ENCODE data around the gene ADCK2. TPM values are rescaled to one million over a fixed set of nuclear protein-coding genes. Genes with fewer than 3 reads are reported as not detected.
"Not testable (repeated sequence)": the region's sequence is repeated elsewhere in the genome, so short reads cannot be mapped to it uniquely, and the experiment has no call there.

The ADCK2 gene
- total RNA-seq, 1 experiment from 2014 or later = 17.3 TPM

DNA sequence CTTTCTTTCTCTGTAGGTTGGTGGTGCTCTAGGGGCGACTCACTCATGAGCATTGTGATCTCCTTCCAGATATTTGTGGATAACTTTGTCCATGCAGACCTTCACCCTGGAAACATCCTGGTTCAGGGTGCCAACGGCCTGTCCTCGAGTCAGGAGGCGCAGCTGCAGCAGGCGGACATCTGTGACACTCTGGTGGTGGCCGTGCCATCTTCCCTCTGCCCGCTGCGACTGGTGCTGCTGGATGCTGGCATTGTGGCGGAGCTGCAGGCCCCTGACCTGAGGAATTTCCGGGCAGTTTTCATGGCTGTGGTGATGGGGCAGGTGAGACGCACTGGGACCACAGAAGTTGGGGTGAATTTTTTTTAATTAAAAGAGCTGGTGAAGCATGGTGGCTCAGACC, 14.2 kb downstream of the ADCK2 start:
- Histone ChIP-seq H3K27me3 (no peaks in the 10 kb centered on the region), H3K36me3 (no peaks in the 10 kb centered on the region), H3K4me3 (no peak overlapping the region), H3K9me3 (replicated peaks) (no peaks in the 10 kb centered on the region), H3K27ac (no peak overlapping the region), H3K4me1 (peaks cover 12% of the 10 kb centered on the region)
- DNase-seq = no peak

GRCh38 chr7:140688341-140688740, 15.6 kb downstream of the ADCK2 start:
- H3K36me3 ChIP-seq = no peaks in the 10 kb centered on the region
- no peaks in the 10 kb centered on the region for H3K9me3 ChIP-seq (replicated peaks)
- no peak for DNase-seq
- H3K4me3 ChIP-seq = no peak overlapping the region
- no peak overlapping the region for H3K27ac ChIP-seq
- no peaks in the 10 kb centered on the region for H3K27me3 ChIP-seq
- H3K4me1 ChIP-seq = peaks cover 9% of the 10 kb centered on the region

GRCh38 chr7:140689199-140690152, 16.7 kb downstream of the ADCK2 start:
- Histone ChIP-seq H3K36me3 (no peaks in the 10 kb centered on the region), H3K4me1 (no peaks in the 10 kb centered on the region), H3K27me3 (no peaks in the 10 kb centered on the region), H3K4me3 (no peak overlapping the region), H3K27ac (no peak overlapping the region), H3K9me3 (replicated peaks) (no peaks in the 10 kb centered on the region)
- DNase-seq = no peak

DNA sequence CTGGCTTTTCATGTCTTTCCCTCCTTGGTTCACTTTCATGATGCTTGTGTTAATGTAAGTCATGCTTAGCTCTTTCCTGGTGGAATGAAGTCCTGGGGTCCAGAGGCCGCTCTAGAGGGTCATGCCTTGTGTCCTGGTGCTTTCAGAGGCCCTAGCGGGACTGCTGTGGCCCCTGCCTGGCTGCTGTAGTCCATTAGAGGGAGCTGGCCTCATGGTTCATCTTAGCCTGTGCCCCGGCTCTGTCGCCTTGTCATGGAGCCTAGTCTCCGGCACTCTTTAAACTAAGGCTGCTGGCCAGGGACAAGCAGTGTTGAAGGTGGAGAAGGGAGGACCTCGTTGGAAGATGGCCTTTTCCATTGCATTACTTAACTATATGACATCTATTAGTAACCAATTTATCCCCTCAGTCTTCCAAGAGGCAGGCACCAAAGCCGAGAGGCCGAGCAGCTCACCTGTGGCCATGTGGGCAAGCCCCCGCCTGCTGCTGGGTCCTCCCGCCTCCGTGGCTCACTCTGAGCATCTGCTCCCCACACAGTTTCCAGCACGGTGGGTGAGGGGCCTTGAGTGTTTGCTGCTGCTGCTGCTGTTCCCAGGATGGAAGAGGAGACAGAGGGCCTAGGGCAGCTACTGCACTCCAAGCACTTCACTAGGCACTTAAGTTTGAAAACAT, 18.8 kb downstream of the ADCK2 start:
- no peak overlapping the region for H3K4me3 ChIP-seq
- H3K36me3 ChIP-seq = no peaks in the 10 kb centered on the region
- H3K4me1 ChIP-seq = no peaks in the 10 kb centered on the region
- DNase-seq = no peak
- no peaks in the 10 kb centered on the region for H3K9me3 ChIP-seq (replicated peaks)
- no peak overlapping the region for H3K27ac ChIP-seq
- H3K27me3 ChIP-seq = no peaks in the 10 kb centered on the region

- not testable (repeated sequence) for H3K27me3 ChIP-seq; DNase-seq; H3K4me1 ChIP-seq; H3K27ac ChIP-seq; H3K9me3 ChIP-seq (replicated peaks); H3K36me3 ChIP-seq; H3K4me3 ChIP-seq
Measured at GRCh38 chr7:140693849-140694248, 21.1 kb downstream of the ADCK2 start.

GRCh38 chr7:140694592-140694991, 21.8 kb downstream of the ADCK2 start:
- H3K27me3 ChIP-seq = no peaks in the 10 kb centered on the region
- no peak for DNase-seq
- H3K4me3 ChIP-seq = no peak overlapping the region
- H3K27ac ChIP-seq = no peak overlapping the region
- no peaks in the 10 kb centered on the region for H3K4me1 ChIP-seq
- no peaks in the 10 kb centered on the region for H3K9me3 ChIP-seq (replicated peaks)
- no peaks in the 10 kb centered on the region for H3K36me3 ChIP-seq

GRCh38 chr7:140695381-140695780, 22.6 kb downstream of the ADCK2 start:
- no peaks in the 10 kb centered on the region for H3K36me3 ChIP-seq
- H3K4me3 ChIP-seq = no peak overlapping the region
- DNase-seq = no peak
- no peaks in the 10 kb centered on the region for H3K9me3 ChIP-seq (replicated peaks)
- H3K4me1 ChIP-seq = no peaks in the 10 kb centered on the region
- no peaks in the 10 kb centered on the region for H3K27me3 ChIP-seq
- H3K27ac ChIP-seq = no peak overlapping the region

DNA sequence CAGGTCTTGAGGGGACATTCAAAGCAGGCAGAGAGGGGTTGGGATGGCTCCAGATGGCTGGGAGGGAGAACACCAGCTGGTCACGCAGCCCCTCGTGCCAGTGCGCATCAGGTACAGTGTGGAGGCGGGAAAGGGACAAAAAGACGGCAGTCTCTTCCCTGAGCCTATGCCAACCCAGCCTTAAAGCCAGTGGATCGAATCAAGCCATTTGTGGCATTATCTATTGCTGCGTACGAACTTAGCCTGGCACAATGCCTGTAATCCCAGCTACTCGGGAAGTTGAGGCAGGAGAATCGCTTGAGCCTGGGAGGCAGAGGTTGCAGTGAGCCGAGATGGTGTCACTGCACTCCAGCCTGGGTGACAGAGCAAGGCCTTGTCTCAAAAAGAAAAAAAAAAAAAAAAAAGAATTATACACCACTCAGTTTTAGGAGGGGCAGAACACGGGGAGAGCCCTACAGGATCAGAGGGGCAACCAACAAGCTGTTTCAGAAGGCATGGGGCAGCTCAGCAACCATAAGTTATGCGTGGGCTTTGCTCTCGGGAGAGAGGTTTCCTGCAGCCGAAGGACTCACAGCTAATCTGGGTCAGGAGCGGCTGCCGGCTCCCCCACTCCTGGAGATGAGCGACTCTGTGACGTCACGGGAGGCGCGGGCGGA, 23.4 kb downstream of the ADCK2 start:
- H3K27ac ChIP-seq = peak overlapping the region; percentile 73
- H3K9me3 ChIP-seq (replicated peaks) = no peaks in the 10 kb centered on the region
- H3K27me3 ChIP-seq = no peaks in the 10 kb centered on the region
- peak; percentile 95 to 96 for DNase-seq
- H3K4me3 ChIP-seq = peak overlapping the region; percentile 76
- no peaks in the 10 kb centered on the region for H3K4me1 ChIP-seq
- H3K36me3 ChIP-seq = no peaks in the 10 kb centered on the region; the same call in 1 of the 2 replicates

DNA sequence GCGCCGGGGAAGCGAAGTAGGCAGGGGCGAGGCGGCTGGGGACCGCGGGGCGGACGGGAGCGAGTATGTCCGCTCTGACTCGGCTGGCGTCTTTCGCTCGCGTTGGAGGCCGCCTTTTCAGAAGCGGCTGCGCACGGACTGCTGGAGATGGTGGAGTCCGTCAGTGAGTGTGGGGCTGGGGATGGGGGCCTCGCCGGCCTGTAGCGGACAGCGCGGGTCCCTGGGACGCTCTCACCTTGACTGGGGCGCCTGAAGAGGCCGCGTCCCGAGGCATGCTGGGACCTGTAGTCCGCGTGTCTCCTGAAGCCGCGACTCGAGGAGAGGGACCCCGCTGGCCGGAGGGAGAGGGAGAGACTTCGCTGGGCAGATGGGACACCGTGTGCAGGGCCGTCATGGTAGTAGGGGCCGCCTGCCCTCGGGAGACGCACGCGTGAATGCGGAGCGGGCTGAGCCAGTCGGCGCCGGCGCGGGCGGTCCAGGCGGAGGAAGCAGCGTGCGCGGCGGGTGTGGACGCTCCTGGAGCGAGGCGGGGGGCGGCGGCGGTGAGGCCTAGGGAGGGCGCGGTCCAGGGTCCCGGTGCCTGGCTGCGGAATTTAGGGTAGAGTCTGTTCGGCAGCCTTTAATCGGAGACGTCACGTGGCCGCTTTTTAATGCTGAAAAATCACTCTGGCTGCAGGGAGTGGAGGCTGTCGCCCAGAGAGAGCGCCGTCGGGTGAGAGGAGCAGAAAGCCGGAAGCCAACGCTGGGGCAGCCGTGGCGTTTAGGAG, 24.1 kb downstream of the ADCK2 start, which contains the start of gene NDUFB2:
Gene NDUFB2 (plus strand): TSS at position 29 of the 767 bp plus-strand sequence. CDS start 37 bp downstream, at position 66.
- H3K27me3 ChIP-seq = no peaks in the 10 kb centered on the region
- peak within 1 kb of the TSS; percentile 73 for H3K27ac ChIP-seq
- peak within 1 kb of the TSS; percentile 76 for H3K4me3 ChIP-seq
- no peaks in the 10 kb centered on the region for H3K4me1 ChIP-seq
- no peaks in the 10 kb centered on the region for H3K9me3 ChIP-seq (replicated peaks)
- no peaks in the 10 kb centered on the region; the same call in 1 of the 2 replicates for H3K36me3 ChIP-seq
- peak; percentile 88 to 91 for DNase-seq

DNA sequence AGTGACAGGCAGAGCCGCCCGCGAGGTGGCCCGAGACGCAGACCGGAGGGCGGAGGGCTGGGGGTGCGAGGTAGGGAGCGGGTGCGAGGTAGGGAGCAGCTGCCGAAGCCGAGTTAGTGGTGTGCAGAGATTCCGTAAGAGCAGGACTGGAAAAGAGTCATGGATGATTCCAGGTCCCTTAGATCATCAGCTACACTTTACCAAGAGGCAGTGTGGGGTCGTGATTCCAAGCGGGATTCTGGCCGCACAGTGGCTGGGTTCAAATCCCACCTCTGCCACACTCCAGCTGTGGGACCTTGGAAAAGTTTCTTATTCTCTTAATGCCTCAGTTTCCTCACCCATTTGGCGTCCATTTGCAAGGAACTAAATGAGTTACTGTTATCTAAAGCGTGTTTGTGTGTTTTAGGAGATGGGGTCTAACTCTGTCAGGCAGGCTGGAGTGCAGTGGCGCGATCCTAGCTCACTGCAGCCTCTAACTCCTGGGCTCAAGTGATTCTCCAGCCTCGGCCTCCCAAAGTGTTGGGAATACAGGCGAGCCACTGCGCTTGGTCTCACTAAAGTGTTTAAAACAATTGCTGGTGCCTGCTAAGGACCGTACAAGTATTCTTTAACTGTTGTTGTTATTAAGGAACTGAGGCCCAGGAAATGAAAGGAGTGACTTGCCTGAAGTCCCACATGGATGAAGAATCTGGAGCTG, 24.9 kb downstream of the ADCK2 start:
- H3K9me3 ChIP-seq (replicated peaks) = no peaks in the 10 kb centered on the region
- H3K27me3 ChIP-seq = no peaks in the 10 kb centered on the region
- DNase-seq = no peak
- H3K4me3 ChIP-seq = peak overlapping the region; percentile 76
- no peaks in the 10 kb centered on the region; the same call in 1 of the 2 replicates for H3K36me3 ChIP-seq
- H3K27ac ChIP-seq = peak overlapping the region; percentile 73
- no peaks in the 10 kb centered on the region for H3K4me1 ChIP-seq

DNA sequence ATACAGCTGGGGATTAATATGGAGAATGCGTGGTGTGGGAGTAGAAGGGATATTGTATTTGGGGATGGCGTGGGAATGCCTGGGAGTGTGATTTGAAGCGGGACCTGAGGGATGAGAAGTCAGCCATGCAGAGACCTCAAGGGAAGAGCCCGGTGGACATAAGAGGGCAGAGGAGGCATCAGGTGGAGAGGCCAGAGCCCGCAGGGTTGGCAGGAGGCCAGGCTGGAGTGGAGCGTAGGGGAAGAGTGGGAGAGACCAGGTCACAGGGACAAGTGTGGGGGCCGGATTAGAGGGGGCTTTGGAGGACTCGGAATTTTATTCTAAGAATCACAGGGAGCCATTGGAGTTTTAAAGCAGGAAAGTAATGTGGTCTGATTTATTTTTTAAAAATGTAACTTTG, 25.7 kb downstream of the ADCK2 start:
- H3K27ac ChIP-seq = no peak overlapping the region
- no peaks in the 10 kb centered on the region for H3K9me3 ChIP-seq (replicated peaks)
- H3K4me1 ChIP-seq = no peaks in the 10 kb centered on the region
- H3K27me3 ChIP-seq = no peaks in the 10 kb centered on the region
- H3K36me3 ChIP-seq = peaks cover 3% of the 10 kb centered on the region; the same call in 1 of the 2 replicates
- no peak for DNase-seq
- no peak overlapping the region for H3K4me3 ChIP-seq

GRCh38 chr7:140702774-140703173, 30.0 kb downstream of the ADCK2 start:
- Histone ChIP-seq H3K27ac (no peak overlapping the region), H3K27me3 (no peaks in the 10 kb centered on the region), H3K9me3 (replicated peaks) (no peaks in the 10 kb centered on the region; the same call in 1 of the 2 replicates), H3K4me1 (no peaks in the 10 kb centered on the region), H3K4me3 (no peak overlapping the region), H3K36me3 (peaks cover 33% of the 10 kb centered on the region)
- no peak for DNase-seq

- H3K27me3 ChIP-seq = no peaks in the 10 kb centered on the region
- no peaks in the 10 kb centered on the region for H3K4me1 ChIP-seq
- no peak overlapping the region for H3K27ac ChIP-seq
- no peak overlapping the region for H3K4me3 ChIP-seq
- H3K9me3 ChIP-seq (replicated peaks) = peaks cover 4% of the 10 kb centered on the region
- DNase-seq = no peak
- peaks cover 36% of the 10 kb centered on the region for H3K36me3 ChIP-seq
Measured at GRCh38 chr7:140704205-140704604, 31.5 kb downstream of the ADCK2 start.

DNA sequence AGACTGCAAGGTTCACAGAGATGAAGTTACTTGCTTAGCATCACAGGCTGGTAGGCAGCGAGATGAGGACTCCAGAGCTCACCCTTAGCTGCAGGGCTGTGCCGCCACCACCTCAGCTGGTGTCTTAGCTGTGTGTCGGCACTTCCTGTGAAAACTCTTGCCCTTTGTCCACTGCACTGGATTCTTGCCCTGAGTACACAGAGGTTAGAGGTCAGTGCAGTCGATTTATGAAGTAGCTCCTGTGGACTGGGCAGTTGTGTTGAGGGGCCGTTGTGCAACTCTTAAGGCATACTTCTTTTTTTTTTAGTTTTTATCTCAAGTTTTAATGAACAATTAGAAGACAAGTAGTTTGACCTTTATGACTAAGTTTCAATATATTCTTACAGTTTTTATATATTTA, 34.4 kb downstream of the ADCK2 start:
- Histone ChIP-seq H3K9me3 (replicated peaks) (peaks cover 8% of the 10 kb centered on the region), H3K4me1 (no peaks in the 10 kb centered on the region), H3K4me3 (no peak overlapping the region), H3K27me3 (no peaks in the 10 kb centered on the region), H3K27ac (no peak overlapping the region), H3K36me3 (peaks cover 36% of the 10 kb centered on the region)
- no peak for DNase-seq

All from SJCRH30 (cell line).